Activated T-cell treated with anti-CD3 and anti-CD28 coated beads, Interleukin-2, amount 50 U/mL, for 72 hours (primary cell): ENCODE measurements around the gene GAPDH. TPM values are rescaled to one million over a fixed set of nuclear protein-coding genes. Genes with fewer than 3 reads are reported as not detected.

Experiments
- ATAC-seq, 2 donors: fragments of 150-1000 bp; cut with Tn5 transposase; replicated peaks in 1 of 2; 2 replicates each; pipeline ENCODE4 v1.10.0; 2021; ENCODE audit warnings: moderate library complexity in 2 of 2, mild to moderate bottlenecking in 1 of 2
- DNase-seq, 2 donors: peaks; one replicate each; pipeline ENCODE4 v3.0.0; 2021 to 2022; ENCODE audit warnings: mixed read lengths in 1 of 2
- H3K27ac Mint-ChIP-seq: one replicate; pipeline ENCODE4 v1.8.0; 2022; ENCODE audit warnings: mild to moderate bottlenecking, moderate library complexity, mixed read lengths
- H3K27me3 Mint-ChIP-seq: one replicate; pipeline ENCODE4 v1.8.0; 2022; ENCODE audit warnings: low read depth, mixed read lengths
- H3K36me3 Mint-ChIP-seq, 2 donors: one replicate each; pipeline ENCODE4 v1.8.0; 2022; ENCODE audit warnings: mixed read lengths in 2 of 2, mild to moderate bottlenecking in 1 of 2; ENCODE audit not compliant: insufficient read depth in 2 of 2
- H3K4me1 Mint-ChIP-seq: one replicate; pipeline ENCODE4 v1.8.0; 2022; ENCODE audit warnings: low read depth, mixed read lengths
- H3K4me3 Mint-ChIP-seq, 2 donors: one replicate each; pipeline ENCODE4 v1.8.0; 2022; ENCODE audit warnings: mild to moderate bottlenecking in 2 of 2, mixed read lengths in 2 of 2, moderate library complexity in 2 of 2
- H3K9me3 Mint-ChIP-seq, 2 donors: one replicate each; pipeline ENCODE4 v1.8.0; 2022; ENCODE audit warnings: mixed read lengths in 2 of 2
- total RNA-seq, 2 donors: library from RNA; stranded (reverse); gene quantifications; one replicate each; pipeline ENCODE4 v1.2.3, GENCODE V29; 2022

GAPDH gene
- total RNA-seq, 2 donors from 2014 or later: 4,101 to 4,234 TPM

GRCh38 chr12:6541371-6542165 is 7.3 kb downstream of the GAPDH start:
- ATAC-seq (no peak), DNase-seq (no peak)
- Mint-ChIP-seq H3K9me3 (no peaks in the 10 kb centered on the region), H3K27me3 (no peaks in the 10 kb centered on the region), H3K36me3 (peaks cover 7 to 10% of the 10 kb centered on the region in 2 donors), H3K4me1 (peaks cover 55% of the 10 kb centered on the region), H3K27ac (no peak overlapping the region), H3K4me3 (peak overlapping the region in 1 of 2 donors; percentile 9)

- ATAC-seq: no peak
- DNase-seq: no peak
- H3K9me3 Mint-ChIP-seq: no peaks in the 10 kb centered on the region
- peaks cover 3 to 15% of the 10 kb centered on the region in 2 donors for H3K36me3 Mint-ChIP-seq
- peak overlapping the region; percentile 33 for H3K27ac Mint-ChIP-seq
- peaks cover 47% of the 10 kb centered on the region for H3K4me1 Mint-ChIP-seq
- peak overlapping the region; percentile 4 to 27 for H3K4me3 Mint-ChIP-seq
- H3K27me3 Mint-ChIP-seq: no peaks in the 10 kb centered on the region
These were observed 8.1 kb downstream of the GAPDH start for GRCh38 chr12:6542209-6543009.

DNA sequence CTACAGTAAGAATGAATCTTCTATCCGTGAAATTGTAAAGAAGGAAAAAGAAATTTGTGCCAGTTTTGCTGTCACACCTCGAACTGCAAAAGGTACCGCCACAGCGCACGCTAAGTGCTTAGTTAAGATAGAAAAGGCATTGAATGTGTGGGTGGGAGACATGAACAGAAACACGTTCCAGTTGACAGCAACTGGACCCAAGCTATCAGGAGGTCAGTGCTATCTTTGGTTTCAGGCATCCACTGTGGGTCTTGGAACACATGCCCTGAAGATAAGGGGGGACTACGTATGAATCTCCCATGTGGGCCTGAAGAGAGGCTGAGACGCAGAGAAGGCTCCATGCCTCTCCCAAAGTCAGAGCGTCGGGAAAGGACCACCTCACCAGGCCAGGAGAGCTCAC is 11.7 kb downstream of the GAPDH start:
- DNase-seq: no peak
- peaks cover 0 to 16% of the 10 kb centered on the region in 2 donors for H3K36me3 Mint-ChIP-seq
- no peaks in the 10 kb centered on the region for H3K27me3 Mint-ChIP-seq
- H3K9me3 Mint-ChIP-seq: no peaks in the 10 kb centered on the region
- no peak for ATAC-seq
- H3K4me1 Mint-ChIP-seq: peaks cover 20% of the 10 kb centered on the region
- no peak overlapping the region for H3K27ac Mint-ChIP-seq
- no peak overlapping the region for H3K4me3 Mint-ChIP-seq

DNA sequence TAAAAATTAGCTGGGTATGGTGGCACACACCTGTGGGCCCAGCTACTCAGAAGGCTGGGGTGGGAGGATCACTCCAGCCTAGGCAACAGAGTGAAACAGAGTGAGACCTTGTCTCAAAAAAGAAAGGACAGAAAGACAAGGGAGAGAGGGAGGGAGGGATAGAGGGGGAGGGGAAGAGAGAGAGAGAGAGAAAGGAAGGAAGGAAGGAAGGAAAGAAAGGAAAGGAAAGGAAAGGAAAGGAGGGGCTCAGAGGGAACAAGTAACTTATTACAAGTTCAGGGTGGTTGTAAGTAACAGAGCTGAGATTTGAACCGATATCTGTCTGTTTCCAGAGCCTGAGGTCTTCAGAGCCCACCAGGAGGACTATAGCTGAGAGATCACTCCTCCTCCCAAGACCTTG is 13.2 kb downstream of the GAPDH start:
- Mint-ChIP-seq H3K36me3 (peaks cover 0 to 16% of the 10 kb centered on the region in 2 donors), H3K9me3 (no peaks in the 10 kb centered on the region), H3K27me3 (no peaks in the 10 kb centered on the region), H3K4me3 (no peak overlapping the region), H3K27ac (no peak overlapping the region), H3K4me1 (peaks cover 21% of the 10 kb centered on the region)
- no peak for ATAC-seq
- no peak for DNase-seq

DNA sequence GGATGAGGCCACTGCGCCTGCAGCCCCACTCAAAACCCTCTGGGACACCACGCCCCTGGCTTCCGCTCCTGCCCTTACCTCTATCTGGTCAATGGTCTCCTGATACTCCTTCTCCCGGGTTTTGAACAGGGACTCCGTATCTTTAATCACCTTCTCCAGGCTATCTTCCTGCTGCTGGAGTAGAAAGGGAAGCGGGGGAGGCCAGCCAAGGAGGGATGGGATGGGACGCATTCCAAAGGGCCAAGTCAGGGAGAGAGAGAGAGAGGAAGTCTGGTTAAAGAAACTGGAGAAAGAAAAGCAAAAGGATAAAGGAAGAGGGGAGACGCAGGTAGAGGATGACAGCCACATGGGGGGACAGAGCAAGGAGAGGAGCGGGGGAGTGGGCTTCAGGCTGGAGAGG is 13.7 kb downstream of the GAPDH start:
- Mint-ChIP-seq H3K9me3 (no peaks in the 10 kb centered on the region), H3K4me1 (peaks cover 25% of the 10 kb centered on the region), H3K27me3 (no peaks in the 10 kb centered on the region), H3K27ac (no peak overlapping the region), H3K4me3 (no peak overlapping the region), H3K36me3 (peaks cover 0 to 16% of the 10 kb centered on the region in 2 donors)
- DNase-seq (no peak), ATAC-seq (no peak)

DNA sequence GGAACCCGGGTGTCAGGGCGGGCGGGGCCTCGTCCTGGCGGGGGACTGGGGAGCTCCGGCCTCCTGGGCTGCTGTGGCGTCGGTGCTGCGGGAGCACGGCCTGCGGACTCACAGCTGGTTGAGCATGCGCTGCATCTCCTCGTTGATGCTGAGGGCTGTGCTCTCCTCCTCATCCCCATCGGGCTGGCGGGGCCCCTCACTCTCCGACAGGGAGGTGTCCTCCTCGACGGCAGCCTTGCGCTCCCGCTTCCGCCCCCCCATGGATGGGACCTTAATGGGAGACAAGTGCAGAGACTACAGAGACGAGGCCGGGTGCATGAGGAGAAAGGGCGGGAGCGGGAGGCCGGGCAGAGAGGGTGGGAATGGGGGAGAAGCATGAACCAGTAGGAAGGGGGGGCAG is 14.2 kb downstream of the GAPDH start:
- Mint-ChIP-seq H3K27ac (peak overlapping the region; percentile 24), H3K27me3 (no peaks in the 10 kb centered on the region), H3K4me1 (peaks cover 31% of the 10 kb centered on the region), H3K36me3 (peaks cover 0 to 16% of the 10 kb centered on the region in 2 donors), H3K9me3 (no peaks in the 10 kb centered on the region), H3K4me3 (no peak overlapping the region)
- DNase-seq (no peak), ATAC-seq (no peak)

- Mint-ChIP-seq H3K36me3 (peaks cover 0 to 16% of the 10 kb centered on the region in 2 donors), H3K4me1 (peaks cover 36% of the 10 kb centered on the region), H3K27ac (peak overlapping the region; percentile 24), H3K27me3 (no peaks in the 10 kb centered on the region), H3K4me3 (no peak overlapping the region), H3K9me3 (no peaks in the 10 kb centered on the region)
- DNase-seq (no peak), ATAC-seq (no peak)
These were observed 14.8 kb downstream of the GAPDH start for GRCh38 chr12:6548966-6549683.

DNA sequence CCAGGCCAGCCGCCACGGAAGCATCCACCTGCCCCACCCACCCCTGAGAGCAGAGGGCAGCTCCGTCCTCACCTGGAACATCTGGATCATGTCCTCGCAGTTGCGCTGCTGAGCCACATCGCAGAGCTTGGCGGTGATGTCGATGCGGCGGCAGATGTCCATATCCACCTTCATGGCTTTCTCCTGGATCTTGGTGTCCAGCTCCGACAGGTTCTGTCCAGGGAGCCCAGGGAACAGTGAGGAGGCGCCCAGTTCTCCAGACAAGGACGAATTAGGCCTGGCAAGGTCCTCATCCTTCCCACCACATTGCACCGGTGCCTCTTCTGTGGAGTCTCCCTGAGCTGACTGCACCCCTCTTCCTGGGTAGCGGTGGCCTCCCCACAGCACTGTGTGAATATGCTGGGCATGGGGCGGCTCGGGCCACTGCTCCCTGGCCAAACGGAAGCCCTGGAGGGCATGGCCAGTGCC is 15.4 kb downstream of the GAPDH start:
- Mint-ChIP-seq H3K4me1 (peaks cover 42% of the 10 kb centered on the region), H3K36me3 (peaks cover 0 to 16% of the 10 kb centered on the region in 2 donors), H3K27ac (no peak overlapping the region), H3K4me3 (no peak overlapping the region), H3K9me3 (no peaks in the 10 kb centered on the region), H3K27me3 (no peaks in the 10 kb centered on the region)
- DNase-seq: no peak
- no peak for ATAC-seq

DNA sequence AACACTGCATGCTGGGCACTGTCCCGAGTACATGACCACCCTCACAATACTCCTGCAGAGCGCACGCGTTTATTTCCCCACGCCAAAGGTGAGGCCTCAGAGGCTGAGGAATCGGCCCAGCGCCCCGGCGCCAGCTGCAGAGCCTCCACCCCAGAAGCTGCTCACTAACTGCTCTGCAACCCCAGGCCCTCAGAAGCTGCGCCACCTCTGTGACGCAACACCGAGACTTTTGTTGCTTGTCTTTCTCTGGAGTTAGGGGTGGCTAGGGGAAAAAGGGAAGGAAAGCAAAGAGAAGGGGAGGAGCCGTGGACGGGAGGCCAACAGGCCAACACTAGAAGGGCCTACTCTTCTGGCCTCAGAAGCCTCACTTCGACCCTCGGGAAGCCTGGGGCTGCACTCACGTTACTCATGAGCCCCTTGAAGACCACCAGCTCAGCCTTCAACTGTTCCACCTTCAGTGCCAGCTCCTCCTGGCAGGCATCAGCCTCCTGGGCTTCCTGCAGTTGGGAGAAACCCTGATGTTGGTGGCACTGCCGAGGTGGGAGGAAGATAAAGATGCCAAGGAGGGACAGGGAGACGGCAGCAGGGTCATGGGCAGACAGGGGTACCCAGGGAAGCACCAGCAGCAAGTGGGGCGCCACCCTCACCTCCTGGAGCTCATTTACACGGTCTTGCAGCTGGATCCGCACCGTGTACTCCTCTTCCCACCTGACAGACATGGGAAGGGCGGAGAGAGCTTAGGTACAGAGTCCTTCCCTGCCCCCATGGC is 16.2 kb downstream of the GAPDH start:
- DNase-seq: no peak
- H3K27me3 Mint-ChIP-seq: no peaks in the 10 kb centered on the region
- H3K27ac Mint-ChIP-seq: no peak overlapping the region
- no peaks in the 10 kb centered on the region for H3K9me3 Mint-ChIP-seq
- peaks cover 0 to 20% of the 10 kb centered on the region in 2 donors for H3K36me3 Mint-ChIP-seq
- ATAC-seq: no peak
- H3K4me3 Mint-ChIP-seq: no peak overlapping the region
- H3K4me1 Mint-ChIP-seq: peaks cover 48% of the 10 kb centered on the region

GRCh38 chr12:6551063-6551461 is 16.7 kb downstream of the GAPDH start:
- H3K36me3 Mint-ChIP-seq: peaks cover 0 to 20% of the 10 kb centered on the region in 2 donors
- H3K27me3 Mint-ChIP-seq: no peaks in the 10 kb centered on the region
- H3K27ac Mint-ChIP-seq: no peak overlapping the region
- DNase-seq: no peak
- H3K4me3 Mint-ChIP-seq: no peak overlapping the region
- no peak for ATAC-seq
- peaks cover 48% of the 10 kb centered on the region for H3K4me1 Mint-ChIP-seq
- H3K9me3 Mint-ChIP-seq: no peaks in the 10 kb centered on the region

- Mint-ChIP-seq H3K36me3 (peaks cover 0 to 21% of the 10 kb centered on the region in 2 donors), H3K27ac (no peak overlapping the region), H3K4me3 (no peak overlapping the region), H3K27me3 (no peaks in the 10 kb centered on the region), H3K4me1 (peaks cover 54% of the 10 kb centered on the region), H3K9me3 (no peaks in the 10 kb centered on the region)
- DNase-seq: no peak
- ATAC-seq: no peak
These were observed 17.3 kb downstream of the GAPDH start for GRCh38 chr12:6551496-6552139.

GRCh38 chr12:6552140-6552551 is 17.8 kb downstream of the GAPDH start:
- Mint-ChIP-seq H3K27ac (peak overlapping the region; percentile 3), H3K4me3 (no peak overlapping the region), H3K4me1 (peaks cover 55% of the 10 kb centered on the region), H3K36me3 (peaks cover 0 to 16% of the 10 kb centered on the region in 2 donors), H3K9me3 (no peaks in the 10 kb centered on the region), H3K27me3 (no peaks in the 10 kb centered on the region)
- DNase-seq (no peak), ATAC-seq (no peak)
